NCI-H1417 treated with DMSO at 0.1 percent for 48 hours (cell line): ENCODE measurements around the gene SNRPA.
"Not testable (repeated sequence)": the region's sequence is repeated elsewhere in the genome, so short reads cannot be mapped to it uniquely, and the experiment has no call there.

ENCODE experiments used
- DNase-seq: peaks from one replicate; lab custom pipeline; 2025; lab: John Stamatoyannopoulos, UW

SNRPA gene

DNA sequence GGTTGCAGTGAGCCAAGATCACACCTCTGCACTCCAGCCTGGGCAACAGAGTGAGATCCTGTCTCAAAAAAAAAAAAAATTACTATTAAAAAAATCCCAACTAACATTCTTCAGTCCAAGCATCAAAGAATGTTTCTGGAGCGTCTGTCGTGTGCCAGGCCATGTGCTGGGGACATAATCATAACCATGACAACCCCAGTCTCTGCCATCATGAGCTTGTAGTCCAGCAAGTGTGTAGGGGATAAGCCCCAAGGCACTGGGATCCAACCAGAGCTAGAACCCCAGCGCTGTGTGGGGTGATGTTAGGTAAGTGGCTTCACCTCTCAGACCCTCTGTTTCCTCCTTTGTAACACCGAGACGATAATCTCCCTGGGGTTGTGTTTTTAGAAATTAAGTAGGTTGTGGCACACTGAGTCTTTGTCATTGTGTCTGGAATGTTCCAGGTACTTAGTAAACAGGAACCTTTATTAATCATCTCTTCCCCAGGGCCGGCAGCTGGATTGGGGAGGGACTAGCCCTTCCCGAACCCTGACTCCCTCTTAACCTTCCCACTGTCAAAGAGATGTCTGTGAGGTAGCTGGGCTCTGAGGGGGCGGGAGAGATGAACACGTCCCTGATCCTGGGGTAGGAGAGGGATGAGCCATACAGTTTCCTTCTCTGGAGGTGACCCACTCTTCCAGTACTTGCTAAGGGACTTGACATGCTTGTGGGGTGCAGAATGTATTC lies 28.9 kb upstream of the SNRPA start:
- DNase-seq: no peak

DNA sequence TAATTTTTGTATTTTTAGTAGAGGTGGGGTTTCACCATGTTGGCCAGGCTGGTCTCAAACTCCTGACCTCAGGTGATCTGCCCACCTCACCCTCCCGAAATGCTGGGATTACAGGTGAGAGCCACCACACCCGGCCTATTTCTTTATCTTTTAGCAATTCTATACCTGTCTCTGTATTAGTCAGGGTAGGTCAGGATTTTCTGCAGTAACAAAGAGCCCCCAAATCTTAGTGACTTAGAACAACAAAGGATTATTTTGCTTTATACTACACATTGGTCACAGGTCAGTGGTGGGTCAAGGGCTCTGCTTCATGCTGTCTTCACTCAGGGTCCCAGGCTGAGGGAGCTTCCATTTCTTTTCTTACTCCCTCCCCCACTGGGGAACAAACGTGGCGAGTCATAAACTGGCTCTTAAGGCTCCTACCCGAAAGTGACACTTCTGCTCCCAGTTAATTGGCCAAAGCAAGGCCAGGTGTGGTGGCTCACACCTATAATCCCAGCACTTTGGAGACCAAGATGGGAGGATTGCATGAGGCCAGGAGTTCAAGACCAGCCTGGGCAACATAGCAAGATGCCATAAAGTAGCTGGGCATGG lies 27.2 kb upstream of the SNRPA start:
- DNase-seq: no peak

DNA sequence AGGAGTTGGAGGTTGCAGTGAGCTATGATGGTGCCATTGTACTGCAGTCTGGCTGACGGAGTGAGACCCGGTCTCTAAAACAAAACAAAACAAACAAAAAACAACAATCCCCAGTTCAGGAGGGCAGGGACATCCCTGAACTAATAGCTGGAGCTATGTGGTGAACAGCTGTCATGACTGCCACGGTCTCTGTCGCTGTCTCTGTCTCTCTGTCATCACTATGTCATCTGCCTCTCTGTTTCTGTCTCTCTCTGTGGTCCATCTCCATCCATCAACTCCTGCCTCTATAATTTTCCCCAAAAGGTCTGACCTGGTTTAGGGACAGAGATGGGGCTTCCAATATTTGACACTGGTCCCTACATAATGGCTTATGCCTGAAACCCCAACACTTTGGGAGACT lies 26.7 kb upstream of the SNRPA start:
- no peak for DNase-seq

DNA sequence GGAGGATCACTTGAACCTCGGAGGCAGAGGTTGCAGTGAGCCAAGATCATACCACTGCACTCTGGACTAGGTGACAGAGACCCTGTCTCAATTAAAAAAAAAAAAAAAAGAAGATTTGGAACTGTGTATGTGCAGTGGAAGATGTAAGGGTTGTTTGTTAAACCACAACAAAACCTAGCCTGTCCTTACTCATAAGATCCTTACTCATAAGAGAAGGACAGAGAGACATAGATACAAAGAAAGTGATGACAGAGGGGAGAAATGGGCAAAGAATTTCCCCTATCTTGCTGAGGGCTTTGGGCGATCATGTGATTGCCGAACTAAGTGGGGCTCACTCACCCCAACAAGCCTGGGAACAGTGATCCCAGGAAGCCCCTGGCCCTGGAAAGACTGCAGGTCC lies 26.1 kb upstream of the SNRPA start:
- DNase-seq: no peak

DNA sequence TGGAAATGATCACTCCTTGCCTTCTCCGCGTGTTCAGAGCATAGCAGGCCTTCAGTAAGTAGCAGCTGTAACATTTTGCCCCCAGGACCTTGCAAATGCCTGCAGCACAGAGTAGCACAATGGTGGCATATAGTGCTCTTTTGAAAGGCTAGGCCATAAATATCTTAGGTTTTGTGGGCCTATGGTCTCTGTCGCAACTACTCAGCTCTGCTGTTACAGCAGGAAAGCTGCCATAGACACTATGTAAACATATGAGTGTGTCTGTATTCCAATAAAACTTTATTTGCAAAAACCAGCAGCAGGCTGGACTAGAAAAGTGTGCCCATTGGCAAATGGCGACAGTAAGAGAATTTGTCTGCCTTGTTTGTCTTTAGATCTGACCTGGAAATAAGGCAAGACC lies 24.7 kb upstream of the SNRPA start:
- DNase-seq: no peak

DNA sequence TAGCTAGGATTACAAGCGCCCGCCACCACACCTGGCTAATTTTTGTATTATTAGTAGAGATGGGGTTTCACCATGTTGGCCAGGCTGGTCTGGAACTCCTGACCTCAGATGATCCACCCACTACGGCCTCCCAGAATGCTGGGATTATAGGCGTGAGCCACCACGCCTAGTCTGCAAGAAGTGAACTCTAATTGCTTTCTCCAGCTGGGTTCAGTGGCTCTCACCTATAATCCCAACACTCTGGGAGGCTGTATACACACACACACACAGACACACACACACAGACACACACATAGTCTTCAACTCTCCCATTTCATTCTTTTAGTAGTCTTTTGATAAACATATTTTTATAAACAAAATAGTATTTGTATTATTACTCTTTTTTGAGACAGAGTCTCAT lies 20.9 kb upstream of the SNRPA start:
- DNase-seq: not testable (repeated sequence)

DNA sequence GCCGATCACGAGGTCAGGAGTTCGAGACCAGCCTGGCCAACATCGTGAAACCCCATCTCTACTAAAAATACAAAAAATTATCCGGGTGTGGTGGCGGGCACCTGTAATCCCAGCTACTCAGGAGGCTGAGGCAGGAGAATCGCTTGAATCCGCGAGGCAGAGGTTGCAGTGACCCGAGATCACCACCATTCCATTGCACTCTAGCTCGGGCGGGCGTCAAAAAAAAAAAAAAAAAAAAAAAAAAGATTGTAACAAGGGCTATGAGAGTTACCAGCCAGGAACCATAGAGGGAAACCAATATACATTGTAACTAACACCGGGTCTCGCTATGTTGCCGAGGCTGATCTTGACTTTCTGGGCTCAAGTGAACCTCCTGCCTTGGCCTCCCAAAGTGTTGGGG lies 18.7 kb upstream of the SNRPA start:
- DNase-seq: not testable (repeated sequence)

DNA sequence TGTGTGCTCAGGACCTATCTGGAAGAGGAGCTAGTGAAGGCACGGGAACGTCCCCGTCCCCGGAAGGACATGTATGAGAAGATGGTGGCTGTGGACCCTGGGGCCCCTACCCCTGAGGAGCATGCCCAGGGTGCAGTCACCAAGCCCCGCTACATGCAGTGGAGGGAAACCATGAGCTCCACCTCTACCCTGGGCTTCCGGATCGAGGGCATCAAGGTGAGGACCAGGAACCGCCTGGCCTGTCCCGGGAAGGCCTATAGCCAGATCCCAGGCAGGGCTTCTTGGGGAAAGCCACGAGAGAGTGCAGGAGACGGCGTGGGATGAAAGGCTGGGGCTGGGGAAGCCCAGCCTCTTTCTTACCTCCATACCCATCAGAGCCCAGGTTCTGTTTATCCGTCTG lies 17.9 kb upstream of the SNRPA start:
- no peak for DNase-seq

DNA sequence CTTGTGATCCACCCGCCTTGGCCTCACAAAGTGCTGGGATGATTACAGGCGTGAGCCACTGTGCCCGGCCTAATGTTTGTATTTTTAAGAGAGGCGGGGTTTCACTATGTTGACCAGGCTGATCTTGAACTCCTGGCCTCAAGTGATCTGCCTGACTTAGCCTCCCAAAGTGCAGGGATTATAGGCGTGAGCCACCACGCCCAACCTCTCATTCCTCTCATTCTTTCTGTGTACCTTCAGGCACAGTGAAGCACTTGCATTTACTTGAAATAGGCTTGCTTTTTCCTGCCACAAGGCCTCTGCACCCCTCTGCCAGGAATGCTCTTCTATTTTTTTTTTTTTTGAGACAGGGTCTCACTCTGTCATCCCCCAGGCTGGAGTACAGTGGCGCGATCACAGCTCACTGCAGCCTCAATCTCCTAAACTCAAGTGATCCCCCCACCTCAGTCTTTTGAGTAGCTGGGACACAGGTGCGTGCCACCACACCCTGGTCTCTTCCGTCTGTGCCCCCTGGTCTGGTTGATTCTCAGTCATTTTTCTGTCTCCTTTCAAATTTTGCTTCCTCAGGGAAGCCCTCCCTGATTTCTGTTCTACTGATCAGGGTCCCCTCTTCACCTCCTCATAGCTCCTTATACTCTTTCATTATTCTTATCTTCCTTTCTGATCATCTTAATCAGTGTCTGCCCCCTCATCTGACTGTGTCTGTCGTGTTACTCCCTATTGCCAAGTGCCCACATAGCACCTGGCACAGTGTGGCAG lies 15.8 kb upstream of the SNRPA start:
- DNase-seq: no peak

DNA sequence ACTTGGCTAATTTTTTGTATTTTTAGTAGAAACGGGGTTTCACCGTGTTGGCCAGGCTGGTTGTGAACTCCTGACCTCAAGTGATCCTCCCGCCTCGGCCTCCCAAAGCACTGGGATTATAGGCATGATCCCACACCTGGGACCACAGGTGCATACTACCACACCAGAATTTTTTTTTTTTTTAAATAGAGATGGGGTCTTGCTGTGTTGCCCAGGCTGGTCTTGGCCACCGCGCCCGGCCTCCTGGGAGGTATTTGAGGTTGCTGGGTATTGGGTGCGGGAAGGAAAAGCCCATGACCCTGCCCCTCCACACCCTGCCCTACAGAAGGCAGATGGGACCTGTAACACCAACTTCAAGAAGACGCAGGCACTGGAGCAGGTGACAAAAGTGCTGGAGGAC lies 14.3 kb upstream of the SNRPA start:
- no peak for DNase-seq

DNA sequence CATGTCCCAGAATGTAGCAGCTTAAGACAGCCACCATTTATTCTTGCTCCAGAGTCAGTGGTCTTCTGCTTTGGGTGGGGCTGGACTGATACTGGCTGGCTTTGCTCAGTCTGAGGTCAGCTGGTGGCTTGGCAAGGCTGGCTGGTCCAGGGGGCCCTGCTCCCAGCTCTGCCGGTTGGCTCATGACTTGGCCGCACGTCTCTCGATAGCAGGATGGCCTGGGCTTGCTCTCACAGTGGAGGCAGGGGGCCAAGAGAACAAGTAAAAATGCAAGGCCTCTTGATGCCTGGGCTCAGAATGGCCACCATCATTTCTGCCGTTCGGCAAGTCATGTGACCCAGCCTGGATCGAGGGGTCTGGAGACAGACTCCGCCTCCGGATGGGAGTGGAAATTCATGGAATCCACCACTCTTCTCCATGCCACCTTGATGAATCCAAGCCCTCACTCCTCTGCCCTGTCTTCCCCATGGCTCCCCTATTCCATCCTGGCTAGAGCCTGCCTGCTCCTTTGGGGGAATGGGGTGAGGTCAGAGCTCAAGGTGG lies 13.8 kb upstream of the SNRPA start:
- DNase-seq: no peak

DNA sequence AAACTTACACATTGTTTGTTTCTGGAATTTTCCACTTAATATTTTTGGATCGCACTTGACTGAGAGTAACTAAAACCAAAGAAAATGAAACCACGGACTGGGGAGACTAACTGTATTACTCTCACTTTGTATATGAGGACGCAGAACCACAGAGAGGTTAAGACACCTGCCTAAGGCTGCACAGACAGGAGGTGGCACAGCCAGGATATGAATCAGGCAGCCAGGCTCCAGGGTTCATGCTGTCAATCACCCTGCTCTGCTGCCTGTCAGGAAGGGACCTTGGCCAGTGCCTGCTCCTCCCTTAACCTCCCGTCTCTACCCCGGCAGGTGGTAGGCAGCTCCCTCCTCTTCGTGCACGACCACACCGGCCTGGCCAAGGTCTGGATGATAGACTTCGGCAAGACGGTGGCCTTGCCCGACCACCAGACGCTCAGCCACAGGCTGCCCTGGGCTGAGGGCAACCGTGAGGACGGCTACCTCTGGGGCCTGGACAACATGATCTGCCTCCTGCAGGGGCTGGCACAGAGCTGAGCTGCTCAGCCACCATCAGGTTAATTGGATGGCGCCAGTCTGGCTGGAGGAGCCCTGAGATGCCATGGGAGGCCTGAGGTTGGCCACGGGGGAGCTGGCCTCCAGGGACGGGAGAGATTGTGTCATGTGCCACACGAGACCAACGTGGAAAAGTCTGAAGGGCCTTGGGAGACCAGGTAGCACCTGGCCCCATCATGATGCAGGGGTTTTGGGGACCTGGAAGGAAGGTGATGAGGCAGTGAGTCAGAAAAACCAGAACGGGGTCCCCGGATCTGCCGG lies 11.8 kb upstream of the SNRPA start:
- no peak for DNase-seq

DNA sequence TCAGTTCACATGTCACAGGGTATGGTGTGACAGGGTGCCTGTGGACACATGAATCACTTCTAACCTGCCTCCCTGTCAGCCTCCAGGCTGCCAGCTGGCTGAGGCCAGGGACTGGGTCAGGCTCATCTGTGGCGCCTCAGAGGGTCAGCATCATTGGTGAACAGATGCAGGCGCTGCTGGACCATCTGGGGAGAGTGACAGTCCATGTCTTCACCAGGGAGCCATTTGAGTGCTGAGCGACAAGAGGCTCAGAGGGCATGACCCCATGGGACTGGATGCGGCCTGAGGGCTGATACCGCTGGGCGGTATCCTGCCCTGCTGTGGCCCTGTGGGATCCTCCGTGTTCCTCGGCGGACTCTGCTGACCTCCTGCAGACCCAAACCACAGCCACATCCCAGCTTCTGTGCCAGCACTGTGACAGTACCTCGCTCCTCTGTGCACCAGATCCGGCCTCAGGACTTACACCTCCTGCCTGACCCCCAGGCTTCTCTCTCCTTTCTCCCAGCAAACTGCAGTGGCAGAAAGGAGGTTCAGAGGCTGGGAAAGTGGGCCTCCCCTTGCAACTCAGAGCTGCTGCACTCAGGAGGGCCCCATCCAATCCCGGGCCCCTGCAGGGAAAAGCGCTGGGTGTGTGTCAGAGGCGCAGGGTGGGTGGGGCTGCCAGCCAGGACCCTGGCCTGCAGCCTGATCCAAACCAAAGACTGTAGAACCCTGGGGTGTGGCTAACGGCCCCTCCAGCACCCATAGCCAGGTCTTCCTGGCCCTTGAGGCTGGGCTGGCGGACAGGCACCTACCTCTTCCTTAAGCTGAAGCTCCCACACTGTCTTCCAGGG lies 10.9 kb upstream of the SNRPA start:
- no peak for DNase-seq

DNA sequence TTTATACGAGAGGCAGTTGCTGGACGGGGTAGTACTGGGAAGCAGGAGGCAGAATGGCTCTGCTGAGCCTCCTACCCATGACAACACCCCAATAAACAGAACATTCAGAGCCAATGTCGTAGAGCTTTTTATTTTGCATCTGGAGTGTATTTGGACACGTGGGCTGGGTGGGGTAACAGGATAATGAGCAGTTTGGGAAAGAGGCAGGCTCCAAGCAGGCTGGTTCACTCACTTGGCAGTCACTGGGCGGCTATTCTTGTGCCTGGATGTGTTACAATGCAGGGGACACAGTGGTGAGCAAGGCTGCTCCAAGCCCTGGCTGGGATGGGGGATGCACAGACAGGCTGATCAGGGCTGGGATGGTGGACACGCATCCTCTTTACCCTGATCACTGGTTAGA lies 10.3 kb upstream of the SNRPA start:
- no peak for DNase-seq

DNA sequence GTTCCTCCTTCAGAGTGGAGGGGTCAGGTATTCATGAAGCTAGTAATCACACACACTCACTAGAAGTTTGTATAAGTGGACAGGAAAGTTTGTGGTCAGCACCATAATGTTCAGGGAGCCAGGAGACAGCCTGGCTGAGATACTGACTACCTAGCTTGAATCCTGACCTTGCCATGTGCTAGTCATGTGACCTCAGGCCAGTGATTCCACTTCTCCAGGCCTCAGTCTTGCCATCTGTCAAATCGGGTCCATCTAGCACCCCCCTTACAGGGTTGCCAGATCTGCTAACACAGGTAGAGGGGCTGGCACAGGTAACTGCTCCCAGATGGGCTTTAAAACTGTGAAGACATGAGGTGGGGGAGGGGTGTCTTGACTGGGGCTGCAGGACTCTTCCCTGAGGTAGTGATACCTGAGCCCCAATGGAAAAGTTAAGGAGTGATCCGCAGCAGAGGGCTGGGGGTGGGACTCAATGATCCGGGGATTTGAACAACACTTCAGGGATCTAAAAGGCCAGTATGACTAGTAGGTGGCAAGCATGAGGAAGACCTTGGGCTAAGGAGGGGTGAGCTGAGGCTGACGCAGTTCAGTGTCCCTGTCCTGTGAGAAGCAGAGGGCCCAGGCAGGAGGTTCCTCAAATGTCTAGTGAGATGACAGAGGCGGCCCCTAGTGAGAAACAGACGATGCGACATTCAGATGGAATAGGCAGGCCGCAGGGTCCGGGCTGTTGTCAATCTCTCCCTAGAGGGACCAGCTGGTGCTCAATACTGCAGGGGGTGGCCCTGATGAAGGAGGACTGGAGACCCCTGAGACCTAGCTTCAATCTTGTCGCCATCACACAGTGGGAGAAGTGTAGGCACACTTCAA lies 9.2 kb upstream of the SNRPA start:
- DNase-seq: no peak

DNA sequence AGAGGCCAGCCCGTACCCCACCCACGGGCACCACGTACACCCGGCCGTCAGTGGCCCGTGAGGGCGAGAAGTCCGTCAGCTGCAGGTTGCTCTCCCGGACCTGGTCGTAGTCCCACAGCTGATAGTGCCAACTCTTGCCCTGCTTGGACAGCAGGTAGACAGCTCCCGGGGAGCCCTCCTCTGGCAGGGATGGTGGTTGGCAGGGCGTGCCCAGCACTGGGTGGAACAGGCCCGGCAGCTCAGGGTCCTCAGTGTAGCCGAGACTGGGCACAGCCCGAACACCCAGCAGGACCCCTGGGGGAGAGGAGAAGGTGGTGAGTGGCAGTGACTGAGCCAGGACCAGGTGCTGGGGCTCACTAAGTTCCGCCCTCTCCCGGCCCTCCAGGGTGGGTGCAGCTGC lies 8.5 kb upstream of the SNRPA start:
- no peak for DNase-seq

DNA sequence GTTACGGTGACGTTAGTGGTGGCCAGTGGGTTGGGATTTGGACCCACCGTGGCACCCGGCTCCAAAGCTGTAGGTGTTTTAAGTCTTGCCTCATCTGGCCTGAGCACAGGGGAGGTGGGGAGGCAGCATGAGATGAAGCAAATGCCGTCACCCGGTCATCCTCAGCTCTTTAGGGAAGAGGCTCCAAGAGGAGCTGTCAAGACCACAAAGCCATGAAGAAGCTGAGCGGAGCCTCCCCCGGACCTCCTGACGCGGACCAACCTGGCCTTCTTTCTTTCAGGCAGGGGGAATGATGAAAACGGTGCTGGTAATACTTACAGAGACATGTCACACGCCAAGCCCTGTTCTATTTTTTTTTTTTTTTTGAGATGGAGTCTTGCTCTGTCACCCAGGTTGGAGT lies 8.1 kb upstream of the SNRPA start:
- no peak for DNase-seq

DNA sequence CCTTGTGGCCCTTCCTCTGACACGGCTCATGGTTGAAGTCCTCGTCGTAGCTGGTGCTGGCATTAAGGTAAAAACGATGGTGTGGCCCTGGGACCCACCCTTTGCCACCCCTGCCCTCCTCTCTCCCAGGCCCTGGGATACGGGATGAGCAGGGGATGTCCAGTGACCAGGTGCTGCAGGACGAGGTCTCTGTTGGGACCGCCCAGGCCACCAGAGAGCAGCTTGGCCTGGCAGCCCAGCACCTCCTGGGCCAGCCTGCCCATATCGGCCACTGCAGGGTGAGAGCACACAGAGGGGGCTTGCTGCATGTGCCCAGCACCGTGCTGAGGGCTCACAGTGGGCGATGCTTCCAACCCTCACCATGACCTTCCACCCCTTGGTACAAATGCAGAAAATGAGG lies 7.1 kb upstream of the SNRPA start:
- no peak for DNase-seq

DNA sequence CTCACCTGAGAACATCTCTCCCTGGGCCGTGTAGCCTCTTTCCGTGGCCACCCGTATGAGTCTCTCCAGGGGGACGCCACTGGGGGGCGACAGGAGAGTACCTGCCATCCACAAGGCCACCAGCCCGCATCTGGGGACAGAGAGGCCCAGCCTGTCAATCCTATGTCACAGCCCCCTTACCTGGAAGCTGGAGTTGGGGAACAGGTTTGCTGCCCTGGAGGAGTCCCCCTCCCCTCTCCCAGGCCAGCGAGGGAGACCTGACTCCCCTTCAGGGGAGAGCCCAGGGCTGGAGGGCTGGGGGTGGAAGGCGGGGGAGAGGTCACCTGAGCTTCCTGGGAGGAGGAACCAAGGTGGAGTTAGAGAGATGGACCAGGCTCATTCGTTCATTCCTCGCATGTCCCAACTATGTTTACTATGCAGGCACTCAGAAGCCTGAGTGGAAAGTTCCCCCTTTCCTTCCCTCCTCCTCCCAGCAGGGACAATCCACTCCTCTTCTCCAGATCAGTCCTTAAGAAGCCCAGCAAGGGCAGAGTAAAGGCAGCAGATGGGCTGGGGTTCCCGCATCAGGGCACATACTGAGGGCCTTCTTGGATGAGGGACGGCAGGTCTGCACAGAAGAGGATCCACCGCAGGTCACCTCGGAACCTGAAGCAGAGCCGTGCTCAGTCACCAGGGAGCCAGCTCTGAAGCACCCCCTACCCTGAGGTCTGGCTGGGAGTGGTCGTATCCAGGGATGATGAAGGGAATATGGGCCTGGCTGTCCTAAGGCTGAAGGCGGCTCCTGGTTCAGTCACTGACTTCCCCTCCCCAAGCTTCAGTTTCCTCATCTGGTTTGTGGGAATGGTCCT lies 6.2 kb upstream of the SNRPA start:
- no peak for DNase-seq

DNA sequence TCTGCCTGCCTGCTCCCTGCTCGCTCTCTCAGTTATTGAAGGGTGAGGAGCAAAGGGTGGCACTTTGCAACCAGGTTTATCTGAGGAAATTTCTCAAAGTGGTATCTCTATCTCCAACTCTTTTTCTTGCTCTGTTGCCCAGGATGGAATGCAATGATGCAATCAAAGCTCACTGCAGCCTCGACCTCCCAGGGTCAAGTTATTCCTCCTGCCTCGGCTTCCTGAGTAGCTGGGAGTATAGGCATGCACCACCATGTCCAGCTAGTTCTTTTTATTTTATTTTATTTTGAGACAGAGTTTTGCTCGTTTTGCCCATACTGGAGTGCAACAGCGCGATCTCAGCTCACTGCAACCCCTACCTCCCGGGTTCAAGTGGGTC lies 5.6 kb upstream of the SNRPA start:
- DNase-seq: no peak
